ENCODE results near the gene C5orf46.

GRCh38 chr5:147876141-147876540 is 30.2 kb downstream of the C5orf46 start:
- TF ChIP-seq CTCF (IDR thresholded peaks at IDR 0.05) (no peak), POLR2A (IDR thresholded peaks at IDR 0.05) (no peak), POLR2AphosphoS5 (IDR thresholded peaks at IDR 0.05) (no peak), EP300 (IDR thresholded peaks at IDR 0.05) (no peak)
